NCI-H2171 (cell line): ENCODE data around the gene CHN2.
A peak's percentile ranks its signal among the peaks of the same experiment; 100 is the strongest.

ENCODE experiments used
- DNase-seq: peaks from one replicate; lab custom pipeline; 2025; lab: John Stamatoyannopoulos, UW

Gene CHN2

DNA sequence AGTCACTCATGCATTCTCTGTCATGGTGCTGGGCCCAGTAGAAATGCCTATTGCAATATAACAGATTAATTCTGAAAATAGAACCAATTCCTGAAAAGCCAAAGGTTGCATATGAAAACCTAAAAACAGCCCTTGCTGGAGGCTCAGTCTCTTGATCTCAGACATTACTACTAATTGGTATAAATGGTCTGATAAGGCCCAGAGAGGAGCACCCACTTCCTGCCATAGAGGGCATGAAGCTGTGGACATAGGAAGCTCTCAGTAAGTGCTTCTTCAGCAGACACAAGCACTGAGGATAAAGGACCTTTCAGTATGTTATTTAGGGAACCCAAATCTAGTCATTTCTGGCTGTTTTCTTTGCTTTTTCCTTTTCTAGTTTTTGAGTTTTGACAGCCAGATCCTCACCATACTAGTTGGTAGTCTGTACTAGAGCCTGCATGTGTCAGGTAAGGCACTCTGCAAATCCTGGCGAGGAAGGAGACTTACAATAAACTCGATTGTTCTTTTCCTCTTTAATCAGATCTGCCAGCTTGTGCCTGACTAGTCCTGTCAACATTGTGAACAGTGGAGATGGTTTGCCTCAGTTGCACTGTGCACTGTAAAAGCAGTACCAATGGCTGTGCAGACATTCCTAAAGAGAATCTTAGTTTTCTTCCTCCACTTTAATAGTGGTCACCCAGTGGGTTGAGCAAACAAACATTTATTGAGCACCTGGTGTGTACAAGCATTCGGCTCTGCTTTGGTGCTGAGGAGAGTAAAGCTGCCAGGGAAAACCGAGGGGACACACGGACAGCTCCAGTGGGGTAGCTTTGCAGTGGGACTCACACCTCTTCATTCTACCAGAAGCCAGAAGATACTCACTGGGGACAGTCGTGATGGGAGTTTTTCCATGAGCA lies 140.9 kb downstream of the CHN2 start:
- no peak for DNase-seq

GRCh38 chr7:29337546-29338116 lies 143.1 kb downstream of the CHN2 start:
- DNase-seq: no peak

DNA sequence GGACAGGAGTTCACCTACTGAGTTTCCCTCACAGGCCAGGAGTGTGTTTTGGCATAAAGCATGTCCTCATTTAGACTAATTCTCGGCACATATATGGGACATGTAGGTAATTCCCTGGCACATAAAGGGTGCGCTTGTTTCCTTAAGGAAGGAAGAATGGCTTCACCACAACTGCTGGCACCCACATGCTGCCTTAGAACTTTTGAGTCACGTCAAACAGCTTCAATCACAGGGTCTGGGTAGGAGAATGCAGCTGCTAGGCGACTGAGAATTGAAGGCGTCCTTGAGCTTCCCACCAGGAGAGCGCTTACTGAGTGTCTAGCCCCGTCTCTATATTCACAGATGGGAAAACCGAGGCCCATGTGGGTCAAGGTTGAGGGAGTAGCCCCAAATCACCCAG lies 146.1 kb downstream of the CHN2 start:
- DNase-seq: no peak

DNA sequence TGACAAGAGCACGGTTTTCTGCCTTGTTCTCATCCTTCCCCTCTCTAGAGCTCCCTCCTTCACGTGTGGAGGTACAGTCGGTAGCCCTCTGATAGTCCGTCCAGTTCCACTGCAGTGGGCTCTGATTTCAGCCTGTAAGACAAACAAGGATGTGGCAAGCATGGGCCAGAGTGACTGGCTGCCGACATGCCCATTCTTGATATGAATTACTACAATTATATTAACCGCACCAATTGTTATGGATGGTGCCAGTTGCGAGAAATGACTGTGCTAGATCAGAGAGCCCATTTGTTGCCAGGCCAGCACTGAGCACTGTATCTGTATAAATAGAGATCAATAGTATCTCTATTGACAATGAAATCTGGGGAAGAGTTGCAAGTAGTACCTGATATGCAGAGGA lies 146.6 kb downstream of the CHN2 start:
- no peak for DNase-seq

DNA sequence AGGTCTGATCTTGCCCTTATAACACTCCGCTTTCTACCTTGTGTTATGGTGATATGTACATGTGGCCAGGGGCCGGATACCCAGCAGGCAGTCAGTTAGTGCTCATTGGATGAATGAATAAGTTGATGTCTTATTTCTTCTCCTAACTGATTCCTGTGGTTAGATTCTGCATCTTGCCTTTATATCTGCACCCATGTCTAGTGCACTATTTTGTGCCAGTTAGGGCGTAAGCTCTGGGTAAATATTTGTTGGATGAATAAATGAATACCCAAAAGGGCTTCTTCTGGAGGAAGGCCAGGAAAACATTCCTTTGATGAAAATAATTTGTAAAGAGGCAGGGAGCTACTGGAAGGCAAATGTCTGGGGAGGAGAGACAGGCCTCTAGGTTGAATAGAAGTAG lies 148.2 kb downstream of the CHN2 start:
- DNase-seq: no peak

- no peak for DNase-seq
Measured at GRCh38 chr7:29343399-29343798, 148.8 kb downstream of the CHN2 start.

- no peak for DNase-seq
Measured at GRCh38 chr7:29344334-29344978, 149.9 kb downstream of the CHN2 start.

DNA sequence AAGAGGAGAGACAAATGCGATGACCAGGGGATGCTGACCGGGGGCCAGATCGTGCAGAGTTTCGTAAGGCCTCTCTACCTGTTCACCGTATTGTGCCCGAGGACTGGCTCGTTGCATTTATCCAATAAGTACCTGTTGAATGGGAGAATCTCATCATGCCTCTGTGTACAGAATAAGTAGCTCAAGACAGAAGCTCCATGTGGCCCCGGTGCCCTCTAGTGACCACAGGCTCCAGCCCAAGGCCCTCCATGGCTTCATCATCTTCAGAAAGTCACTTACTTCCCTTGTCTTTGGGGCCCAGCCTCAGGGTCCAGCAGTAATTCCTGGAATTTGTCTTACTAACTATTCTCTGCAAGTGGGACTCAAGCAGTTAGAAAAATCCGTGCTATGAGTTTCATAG lies 151.0 kb downstream of the CHN2 start:
- DNase-seq: no peak

- DNase-seq: no peak
Measured at GRCh38 chr7:29346231-29346978, 151.8 kb downstream of the CHN2 start.

DNA sequence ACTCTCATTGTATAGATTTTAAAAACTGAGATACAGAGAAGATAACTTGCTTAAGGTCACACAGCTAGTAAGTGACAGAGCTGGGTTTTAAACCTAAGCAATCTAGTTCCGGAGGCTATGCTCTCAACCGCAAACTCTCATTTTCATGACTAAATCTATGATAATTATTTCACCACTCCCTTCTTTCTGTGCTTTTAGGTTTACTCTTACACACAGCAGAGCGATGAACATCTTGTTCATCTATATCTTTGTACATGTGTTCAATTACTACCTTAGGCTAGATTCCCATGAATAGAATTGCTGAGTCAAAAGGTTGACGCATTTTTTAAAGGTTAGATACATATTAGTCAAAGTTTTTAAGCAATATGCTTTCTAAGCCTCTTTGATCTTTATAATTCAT lies 154.8 kb downstream of the CHN2 start:
- DNase-seq: no peak

GRCh38 chr7:29350351-29350750 lies 155.8 kb downstream of the CHN2 start:
- DNase-seq: no peak

DNA sequence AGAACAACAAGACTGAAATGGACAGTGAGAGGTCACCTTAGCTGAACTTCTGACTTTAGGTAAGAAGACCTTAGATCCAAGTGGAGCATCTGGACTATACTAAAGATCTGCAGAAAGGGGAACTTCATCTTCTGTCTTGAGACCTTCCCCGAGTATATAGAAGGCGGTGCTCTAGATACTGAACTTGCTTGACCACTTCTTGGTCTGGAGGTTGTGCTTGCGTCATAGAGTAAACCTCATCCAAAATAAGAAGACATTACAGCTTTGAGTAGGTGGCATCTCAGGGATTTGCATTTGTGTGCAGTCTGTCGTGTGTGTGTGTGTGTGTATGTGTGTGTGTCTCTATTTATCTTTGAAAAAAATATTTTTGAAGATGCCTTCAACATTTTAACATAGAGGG lies 157.5 kb downstream of the CHN2 start:
- no peak for DNase-seq

- DNase-seq: no peak
Measured at GRCh38 chr7:29353810-29354209, 159.2 kb downstream of the CHN2 start.

- peak; percentile 66 for DNase-seq
Measured at GRCh38 chr7:29354340-29354739, 159.8 kb downstream of the CHN2 start.

DNA sequence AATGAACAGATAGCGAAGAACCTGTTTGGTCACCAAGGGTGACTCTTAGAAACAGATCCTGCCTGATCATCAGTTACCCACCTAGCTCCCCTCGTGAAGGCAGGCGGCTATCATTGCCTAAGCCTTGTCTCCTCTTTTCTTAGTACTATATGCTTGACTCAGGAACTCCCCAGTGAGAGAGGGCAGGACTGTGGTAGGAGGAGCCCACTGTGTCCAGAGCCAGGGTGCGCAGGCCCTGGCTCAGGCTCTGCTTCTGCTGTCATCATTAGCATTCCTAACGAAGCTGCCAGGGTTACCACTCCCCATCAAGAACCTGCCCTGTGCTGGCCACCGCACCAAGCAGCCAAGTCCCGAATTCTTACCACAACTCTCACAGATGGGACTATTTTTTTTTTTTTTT lies 160.8 kb downstream of the CHN2 start:
- no peak for DNase-seq

GRCh38 chr7:29356631-29357030 lies 162.1 kb downstream of the CHN2 start:
- no peak for DNase-seq

GRCh38 chr7:29359482-29360093 lies 165.0 kb downstream of the CHN2 start:
- DNase-seq: no peak

DNA sequence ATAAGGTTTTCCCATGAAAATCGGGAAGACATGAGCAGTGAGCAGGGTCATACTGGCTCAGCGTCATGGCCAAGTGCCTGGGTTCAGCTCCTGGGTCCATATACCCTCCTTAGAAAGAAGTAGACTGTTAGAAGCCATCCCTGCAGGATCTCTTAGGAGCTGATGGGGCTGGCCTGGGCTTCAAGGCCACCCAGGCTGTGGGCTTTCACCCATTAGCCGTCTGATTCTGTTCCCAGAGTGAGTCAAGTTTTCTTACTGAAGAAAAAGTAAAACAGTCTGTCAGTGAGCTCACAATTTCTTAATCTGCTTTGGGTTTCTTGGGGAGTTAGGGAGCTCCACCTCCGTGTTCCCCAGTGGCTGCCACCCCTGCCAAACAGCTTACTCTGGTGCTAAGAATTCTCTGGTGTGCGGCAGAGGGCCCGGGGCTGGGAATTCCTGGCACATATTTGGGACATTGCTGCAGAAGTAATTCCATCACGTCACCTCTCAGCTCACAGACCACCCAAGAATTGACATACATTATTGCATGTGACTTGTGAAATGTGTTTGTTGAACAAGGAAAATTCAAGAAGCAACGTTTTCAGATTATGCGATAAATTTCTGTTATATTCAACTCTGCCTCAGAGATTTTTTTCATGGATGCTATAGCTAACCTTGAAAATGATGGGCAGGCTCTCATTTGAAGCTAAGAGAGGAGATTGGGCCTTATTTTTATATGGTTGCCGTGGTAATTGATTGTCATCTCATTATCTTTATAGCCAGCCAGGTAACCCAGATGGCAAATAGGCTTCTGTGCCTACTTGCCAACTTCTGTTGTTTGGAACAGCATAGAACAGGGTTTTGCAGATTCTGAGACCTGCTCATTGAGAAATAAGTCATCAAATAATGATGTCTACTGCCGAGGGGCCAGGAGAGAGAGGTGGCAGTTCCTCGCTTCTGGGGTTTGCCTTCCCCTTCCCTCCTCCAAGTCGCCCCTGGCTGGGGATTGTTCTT lies 166.4 kb downstream of the CHN2 start:
- no peak for DNase-seq

GRCh38 chr7:29362380-29362779 lies 167.8 kb downstream of the CHN2 start:
- no peak for DNase-seq

- no peak for DNase-seq
Measured at GRCh38 chr7:29363636-29364425, 169.3 kb downstream of the CHN2 start.
